ENCODE data around the gene MAML2.

DNA sequence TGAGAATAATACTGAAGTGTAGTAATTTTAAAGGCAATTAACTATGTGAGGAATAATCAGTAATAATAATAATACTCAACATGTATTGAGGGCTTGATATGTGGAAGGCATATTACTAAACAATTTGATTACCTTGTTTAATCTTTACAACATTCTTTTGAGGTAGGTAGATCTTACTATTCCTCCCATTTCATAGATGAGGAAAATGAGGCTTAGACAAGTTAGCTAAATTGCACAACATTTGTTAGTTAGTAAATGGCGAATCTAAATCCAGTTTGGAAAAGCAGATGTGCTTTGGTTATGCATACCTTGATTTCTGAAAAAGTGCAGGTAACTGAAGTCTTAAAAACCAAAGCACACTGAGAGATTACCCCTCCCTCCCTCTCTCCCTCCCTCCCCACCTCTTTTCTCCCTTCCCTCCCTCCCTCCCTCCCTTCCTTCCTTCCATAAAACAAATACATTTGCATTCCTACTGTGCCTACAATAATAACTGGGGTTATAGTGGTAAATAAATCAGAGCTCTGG lies 326.0 kb downstream of the MAML2 start:
- TF ChIP-seq, protein P1, sequence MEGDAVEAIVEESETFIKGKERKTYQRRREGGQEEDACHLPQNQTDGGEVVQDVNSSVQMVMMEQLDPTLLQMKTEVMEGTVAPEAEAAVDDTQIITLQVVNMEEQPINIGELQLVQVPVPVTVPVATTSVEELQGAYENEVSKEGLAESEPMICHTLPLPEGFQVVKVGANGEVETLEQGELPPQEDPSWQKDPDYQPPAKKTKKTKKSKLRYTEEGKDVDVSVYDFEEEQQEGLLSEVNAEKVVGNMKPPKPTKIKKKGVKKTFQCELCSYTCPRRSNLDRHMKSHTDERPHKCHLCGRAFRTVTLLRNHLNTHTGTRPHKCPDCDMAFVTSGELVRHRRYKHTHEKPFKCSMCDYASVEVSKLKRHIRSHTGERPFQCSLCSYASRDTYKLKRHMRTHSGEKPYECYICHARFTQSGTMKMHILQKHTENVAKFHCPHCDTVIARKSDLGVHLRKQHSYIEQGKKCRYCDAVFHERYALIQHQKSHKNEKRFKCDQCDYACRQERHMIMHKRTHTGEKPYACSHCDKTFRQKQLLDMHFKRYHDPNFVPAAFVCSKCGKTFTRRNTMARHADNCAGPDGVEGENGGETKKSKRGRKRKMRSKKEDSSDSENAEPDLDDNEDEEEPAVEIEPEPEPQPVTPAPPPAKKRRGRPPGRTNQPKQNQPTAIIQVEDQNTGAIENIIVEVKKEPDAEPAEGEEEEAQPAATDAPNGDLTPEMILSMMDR (IDR thresholded peaks at IDR 0.05), result no peak
- TF ChIP-seq POLR2A (IDR thresholded peaks at IDR 0.05), result no peak
